H54 (cell line): ENCODE measurements around the gene MRPL19.

Experiments used
- DNase-seq: peaks from one replicate; pipeline ENCODE4 v3.0.0; 2011; ENCODE audit warnings: low spot score, mixed read lengths; ENCODE audit not compliant: insufficient read length
- FAIRE-seq: peaks from 3 replicates; lab custom pipeline; 2011; peaks lifted over from hg19 to GRCh38; lab: Jason Lieb, UNC
- POLR2A ChIP-seq: IDR thresholded peaks from 2 replicates; pipeline ENCODE4 v1.6.1; 2011; ENCODE audit warnings: low read depth, mild to moderate bottlenecking, low read length

MRPL19 gene

DNA sequence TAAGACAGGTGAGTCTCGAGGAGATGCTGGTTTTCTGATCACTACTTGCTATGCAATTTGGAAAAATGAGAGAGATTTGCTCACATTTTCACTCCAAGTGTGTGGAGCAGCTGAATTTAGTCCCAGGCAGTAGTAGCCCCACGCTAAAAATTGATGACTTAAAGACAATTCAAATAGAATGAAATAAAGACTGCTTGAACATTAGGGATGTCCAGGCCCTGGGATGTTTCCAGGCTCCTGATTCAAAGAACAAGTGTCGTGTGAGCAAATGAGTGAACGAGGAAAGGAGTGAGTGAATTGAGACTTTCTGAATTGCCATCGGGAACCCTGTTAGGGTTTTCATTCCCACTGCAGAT is 37.3 kb upstream of the MRPL19 start:
- TF ChIP-seq POLR2A, result no peak
- FAIRE-seq, result no peak
- DNase-seq, result no peak

DNA sequence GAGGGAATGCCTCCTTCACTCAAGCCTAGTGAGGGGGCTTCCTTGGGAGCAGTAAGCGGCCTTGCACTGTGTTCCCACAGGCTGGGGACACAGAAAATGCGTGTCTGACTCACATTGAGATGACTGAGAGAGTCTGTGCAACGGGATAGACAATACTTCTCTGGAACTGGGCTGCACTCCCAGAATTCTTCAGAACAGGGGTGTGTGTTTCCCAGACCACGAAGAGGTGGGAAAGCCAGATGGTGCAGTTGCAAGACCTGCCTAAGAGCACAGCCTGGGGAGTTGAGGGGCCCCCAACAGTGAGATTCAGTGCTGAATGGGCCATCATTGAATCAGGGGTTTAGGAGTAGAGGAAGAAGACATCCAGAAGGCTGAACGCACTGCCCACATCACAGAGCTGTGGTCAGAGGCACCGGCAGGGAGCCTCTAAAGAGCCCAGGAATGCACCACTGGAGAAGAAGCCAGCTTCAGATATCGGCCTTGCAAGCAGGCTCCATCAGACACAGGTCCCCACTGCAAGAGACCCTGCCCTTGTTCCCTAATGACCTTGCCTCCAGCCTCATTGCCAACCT is 36.6 kb upstream of the MRPL19 start:
- no peak for TF ChIP-seq POLR2A
- FAIRE-seq (no peak), DNase-seq (no peak)

DNA sequence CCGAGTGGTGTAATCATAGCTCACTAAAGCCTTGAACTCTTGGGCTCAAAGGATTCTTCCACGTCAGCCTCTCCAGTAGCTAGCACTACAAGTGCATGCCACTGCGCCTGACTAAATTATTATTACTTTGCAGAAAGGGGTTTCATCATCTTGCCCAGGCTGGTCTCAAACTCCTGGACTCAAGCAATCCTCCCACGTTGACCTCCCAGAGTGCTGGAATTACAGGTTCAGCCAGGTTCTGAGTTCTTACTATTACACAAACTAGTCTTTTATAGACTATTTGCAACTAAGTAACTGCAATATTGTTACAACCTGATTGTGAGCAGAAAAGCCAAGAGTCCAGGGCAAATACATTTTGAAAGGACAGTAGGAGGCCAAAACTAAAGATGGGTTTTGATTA is 35.9 kb upstream of the MRPL19 start:
- no peak for TF ChIP-seq POLR2A
- FAIRE-seq, result no peak

DNA sequence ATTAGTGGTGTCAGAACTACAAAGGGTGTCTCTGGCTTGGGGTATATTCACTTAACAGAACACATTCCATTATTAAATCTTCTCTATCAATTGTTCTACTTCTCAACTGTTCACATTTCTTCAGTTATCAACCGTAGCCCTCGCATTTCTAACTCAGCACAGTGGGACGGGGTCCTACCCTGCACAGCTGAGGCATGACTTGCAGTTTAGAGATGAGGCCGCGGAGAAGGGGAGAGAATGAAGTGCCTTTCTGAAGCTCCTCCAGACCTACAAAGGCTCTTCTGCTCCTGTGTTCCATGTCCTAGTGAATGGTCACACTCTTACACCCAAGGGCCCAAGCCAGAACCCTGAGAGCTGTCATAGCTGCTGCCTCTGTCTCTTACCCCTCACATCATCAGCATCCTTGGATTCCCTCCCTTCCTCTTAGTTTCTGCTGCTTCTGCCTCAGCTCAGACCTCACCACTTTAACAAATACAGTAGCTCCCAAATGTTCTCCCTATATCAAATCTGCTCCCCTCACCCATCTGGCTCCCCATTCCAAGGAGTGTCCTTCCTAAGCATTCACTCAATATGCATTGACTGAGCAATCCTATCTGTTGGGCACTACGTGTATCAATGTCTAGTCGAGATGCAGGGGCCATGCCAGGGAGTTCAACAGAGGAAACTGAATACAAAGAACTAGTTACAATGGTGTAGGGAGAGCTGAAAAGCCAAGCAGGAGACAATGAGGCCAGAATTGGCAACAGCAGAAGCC is 34.3 kb upstream of the MRPL19 start:
- no peak for TF ChIP-seq POLR2A
- DNase-seq (no peak), FAIRE-seq (no peak)

More for the DNA sequence above, 35.9 kb upstream of the MRPL19 start:
- DNase-seq, result no peak

DNA sequence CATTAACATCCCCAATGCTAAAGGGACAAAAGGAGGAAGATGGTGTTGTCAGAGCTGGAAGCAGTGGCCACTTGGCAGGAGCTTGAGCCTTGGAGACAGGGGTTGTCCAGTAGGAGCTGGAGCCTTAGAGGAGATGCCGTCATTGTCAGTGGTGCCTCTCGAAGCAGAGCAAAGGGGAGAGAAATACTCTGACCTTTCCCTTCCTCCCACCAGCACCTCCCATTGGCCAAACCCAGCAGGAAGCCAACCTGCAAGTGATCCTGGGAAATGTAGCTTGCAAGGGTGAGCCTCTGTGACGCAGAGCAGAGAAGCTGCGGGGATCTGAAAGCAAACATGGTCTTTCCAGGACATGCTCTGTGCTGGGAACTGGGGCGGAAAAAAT is 33.7 kb upstream of the MRPL19 start:
- no peak for DNase-seq
- no peak for FAIRE-seq
- TF ChIP-seq POLR2A, result no peak

DNA sequence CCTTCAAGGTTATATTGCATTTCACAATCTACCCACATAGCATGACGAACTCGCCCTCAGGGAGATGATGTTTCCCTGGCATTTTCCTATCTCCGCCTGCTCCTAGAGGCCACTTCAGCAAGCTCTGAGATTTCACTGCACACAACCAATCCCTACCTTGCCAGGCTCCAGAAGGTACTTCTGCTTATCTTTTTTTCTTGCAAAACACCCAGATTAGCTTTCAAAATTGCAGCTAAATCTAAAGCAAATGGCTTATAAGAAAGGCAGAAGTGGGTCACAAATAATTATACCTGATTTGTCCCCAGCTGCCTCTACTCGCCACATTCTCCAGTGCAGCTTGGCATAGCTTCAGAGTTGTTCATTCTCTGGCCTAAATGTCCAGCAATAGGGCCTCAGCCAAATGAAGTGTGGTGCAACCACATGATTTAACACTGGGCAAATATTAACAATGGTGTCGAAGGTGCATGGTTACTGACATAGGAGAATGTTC is 32.4 kb upstream of the MRPL19 start:
- TF ChIP-seq POLR2A, result no peak
- DNase-seq (no peak), FAIRE-seq (no peak)

DNA sequence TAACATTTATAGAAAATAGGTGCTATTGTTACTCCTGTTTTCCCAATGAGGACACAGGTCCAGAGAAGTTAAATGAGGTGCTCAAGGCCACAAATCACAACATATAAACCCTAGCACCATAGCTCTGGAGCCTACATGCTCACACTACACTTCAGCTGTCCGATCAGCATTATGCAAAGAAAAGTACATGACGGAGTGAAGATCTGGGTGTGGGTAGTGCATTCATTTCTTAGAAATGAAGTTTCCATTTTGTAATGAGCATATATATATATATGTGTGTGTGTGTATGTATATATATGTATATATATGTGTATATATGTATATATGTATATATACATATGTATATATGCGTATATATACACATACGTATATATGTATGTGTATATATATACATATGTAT is 30.2 kb upstream of the MRPL19 start:
- DNase-seq (no peak), FAIRE-seq (no peak)
- no peak for TF ChIP-seq POLR2A

DNA sequence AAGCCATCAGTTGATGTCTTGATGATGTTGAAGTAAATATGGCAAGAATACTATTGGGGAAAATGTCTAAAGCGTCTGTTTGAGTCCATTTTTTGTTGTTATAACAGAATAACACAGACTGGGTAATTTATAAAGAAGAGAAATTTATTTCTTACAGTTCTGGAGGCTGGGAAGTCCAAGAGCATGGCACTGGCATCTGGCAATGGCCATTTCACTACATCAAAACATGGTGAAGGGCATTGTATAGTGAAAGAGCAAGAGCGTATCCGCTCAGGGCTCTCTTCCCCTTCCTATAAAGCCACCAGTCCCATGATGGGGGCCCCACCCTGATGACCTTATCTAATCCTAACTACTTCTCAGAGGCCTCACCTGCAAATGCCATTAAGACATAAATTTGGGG is 29.6 kb upstream of the MRPL19 start:
- no peak for TF ChIP-seq POLR2A
- no peak for FAIRE-seq
- no peak for DNase-seq

DNA sequence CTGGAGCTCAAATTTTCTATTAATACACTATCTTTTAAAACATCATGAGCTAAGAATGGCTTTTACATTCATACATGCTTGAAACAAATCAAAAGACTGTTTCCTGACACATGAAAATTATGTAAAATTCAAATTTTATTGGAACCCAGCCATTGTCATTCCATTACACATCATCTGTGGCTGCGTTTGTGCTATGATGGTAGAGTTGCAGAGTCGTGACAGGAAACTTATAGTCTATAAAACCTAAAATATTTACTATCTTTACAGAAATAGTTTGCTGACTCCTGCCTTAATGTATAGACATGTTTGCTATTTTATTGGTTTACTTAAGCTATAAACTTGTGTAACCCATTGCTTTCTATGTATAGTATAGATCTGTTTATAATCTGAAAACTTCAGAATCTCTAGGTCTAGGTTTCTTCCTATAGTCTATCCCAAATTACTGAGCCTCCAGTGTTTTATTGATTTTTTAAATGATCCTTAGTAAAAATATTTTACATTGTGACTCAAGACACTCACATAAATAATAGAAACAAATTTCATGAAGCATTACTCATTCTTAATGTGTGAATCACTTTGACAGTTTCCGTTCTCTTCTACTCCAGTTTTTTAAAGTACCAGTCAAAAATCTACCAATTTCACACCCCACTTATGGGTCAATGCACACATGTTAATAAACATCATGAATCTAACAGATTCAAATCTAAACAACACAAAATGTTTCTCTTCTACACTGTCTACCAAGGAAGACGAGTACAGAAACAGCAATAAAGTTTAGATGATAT is 26.4 kb upstream of the MRPL19 start:
- DNase-seq (no peak), FAIRE-seq (no peak)
- no peak for TF ChIP-seq POLR2A

DNA sequence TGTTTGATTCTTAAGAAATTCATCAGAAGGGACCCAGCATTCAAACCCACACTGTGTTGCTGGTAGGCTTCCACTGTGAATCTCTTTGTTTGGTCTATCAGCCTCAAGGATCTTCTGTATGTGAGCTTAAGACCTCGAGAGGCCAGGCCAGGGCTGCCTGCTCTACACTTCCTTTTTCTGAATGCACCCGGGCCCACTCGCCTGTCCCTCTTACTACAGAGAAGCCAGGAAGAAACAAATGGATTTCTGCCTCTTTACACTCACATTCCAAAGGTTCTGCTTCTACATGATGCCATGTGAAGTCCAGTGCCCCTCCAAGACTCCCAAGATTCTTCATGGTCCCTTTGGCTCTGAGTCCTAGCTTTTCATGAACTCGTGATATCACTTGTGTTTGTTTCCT is 25.4 kb upstream of the MRPL19 start:
- DNase-seq (no peak), FAIRE-seq (no peak)
- no peak for TF ChIP-seq POLR2A

DNA sequence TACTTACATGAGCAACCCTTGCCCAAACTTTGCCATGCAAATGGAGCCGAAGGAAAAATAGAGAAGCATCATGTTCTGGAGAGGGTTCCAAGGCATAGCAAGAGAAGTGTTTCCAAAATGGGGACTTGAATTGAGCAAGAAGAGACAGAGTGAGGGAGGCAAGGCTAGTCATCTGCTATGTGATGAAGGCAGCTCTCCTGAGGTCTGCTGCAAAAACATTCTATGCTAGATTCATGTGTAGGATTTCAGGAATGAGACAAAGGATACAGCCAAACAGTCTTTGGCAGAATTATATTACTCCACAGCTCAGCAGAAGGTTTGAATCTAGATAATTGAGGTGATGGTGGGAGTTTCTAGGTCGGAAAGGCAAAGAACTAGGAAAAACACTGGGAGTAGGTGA is 24.1 kb upstream of the MRPL19 start:
- no peak for FAIRE-seq
- DNase-seq, result no peak
- no peak for TF ChIP-seq POLR2A

DNA sequence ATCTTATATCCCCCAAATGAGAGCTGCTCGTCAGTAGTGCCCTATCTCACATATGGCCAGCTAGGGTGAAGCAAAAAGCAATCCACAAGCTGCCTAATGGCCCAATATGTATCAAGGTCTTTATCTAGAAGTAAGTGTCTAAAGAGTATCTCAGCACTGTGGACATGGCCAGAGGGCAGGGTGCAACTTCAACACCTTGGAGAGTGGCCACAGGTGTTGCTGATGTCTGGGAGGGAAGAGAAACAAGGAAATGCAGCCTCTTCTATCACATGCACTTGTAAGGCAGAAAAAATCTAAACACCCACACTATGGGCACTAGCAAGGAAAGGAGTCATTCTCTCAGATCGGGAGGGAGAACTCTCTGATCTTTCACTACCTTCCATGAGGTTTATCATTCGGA is 23.7 kb upstream of the MRPL19 start:
- DNase-seq, result no peak
- no peak for FAIRE-seq
- TF ChIP-seq POLR2A, result no peak

DNA sequence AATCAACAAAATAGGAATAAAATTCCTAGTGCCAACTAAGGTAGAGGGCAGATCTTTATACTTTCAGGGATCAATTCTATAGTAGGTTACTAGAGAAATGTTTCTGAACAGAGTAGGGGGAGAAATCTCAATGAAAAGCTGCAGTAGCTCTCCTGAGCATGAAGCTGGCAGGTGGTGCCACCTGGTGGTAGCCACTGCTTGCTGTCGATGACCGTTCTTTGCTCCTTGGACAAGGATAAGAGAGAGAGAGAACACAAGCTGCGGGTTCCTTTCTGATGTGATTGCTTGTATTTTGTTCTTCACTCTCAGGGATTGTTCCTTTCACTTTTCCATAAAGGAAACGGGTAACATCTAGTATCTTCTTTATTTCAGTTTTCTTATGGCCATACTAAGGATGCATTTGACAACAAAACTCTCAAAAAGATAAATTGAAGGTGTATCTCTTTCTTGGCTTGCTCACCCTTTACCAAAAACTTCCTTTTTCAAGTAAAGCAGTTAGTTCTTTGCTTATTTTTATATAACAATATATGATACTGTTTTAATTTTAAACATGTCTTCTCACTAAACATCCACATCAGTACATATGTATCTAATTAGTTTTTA is 18.6 kb upstream of the MRPL19 start:
- peak; percentile 80 for FAIRE-seq
- TF ChIP-seq POLR2A, result no peak
- no peak for DNase-seq
